Hepatocyte (in vitro differentiated cells): ENCODE data around the gene MAD1L1. TPM values are rescaled to one million over a fixed set of nuclear protein-coding genes. Genes with fewer than 3 reads are reported as not detected.
"Not testable (repeated sequence)": the region's sequence is repeated elsewhere in the genome, so short reads cannot be mapped to it uniquely, and the experiment has no call there.

ENCODE experiments used
- DNase-seq: peaks from one replicate; pipeline ENCODE4 v3.0.0-alpha.2; 2016; ENCODE audit warnings: low spot score
- H2AFZ ChIP-seq: fragments of 200-600 bp; sonication (generic); 2 replicates; pipeline ENCODE4 v1.6.0; 2016; ENCODE audit warnings: antibody characterized with exemption, mild to moderate bottlenecking
- H3K27ac ChIP-seq: fragments of 200-600 bp; sonication (generic); 2 replicates; pipeline ENCODE4 v1.5.1; 2016; ENCODE audit warnings: mild to moderate bottlenecking
- H3K27me3 ChIP-seq: fragments of 200-600 bp; sonication (generic); 2 replicates; pipeline ENCODE4 v1.6.1; 2016
- H3K36me3 ChIP-seq: fragments of 200-600 bp; sonication (generic); replicated peaks from 2 replicates; pipeline ENCODE4 v1.5.1; 2016; ENCODE audit warnings: low read depth; ENCODE audit not compliant: insufficient read depth
- H3K4me1 ChIP-seq: fragments of 200-600 bp; sonication (generic); 2 replicates; pipeline ENCODE4 v1.5.1; 2016; ENCODE audit warnings: mild to moderate bottlenecking, moderate library complexity; ENCODE audit not compliant: insufficient read depth
- H3K4me2 ChIP-seq: fragments of 200-600 bp; sonication (generic); 2 replicates; pipeline ENCODE4 v1.6.0; 2016
- H3K4me3 ChIP-seq: fragments of 200-600 bp; sonication (generic); 2 replicates; pipeline ENCODE4 v1.5.1; 2016; ENCODE audit warnings: mild to moderate bottlenecking
- H3K79me2 ChIP-seq: fragments of 200-600 bp; sonication (generic); 2 replicates; pipeline ENCODE4 v1.6.0; 2017; ENCODE audit warnings: mild to moderate bottlenecking
- H3K9me2 ChIP-seq: fragments of 200-600 bp; sonication (generic); replicated peaks from 2 replicates; pipeline ENCODE4 v1.6.0; 2017; ENCODE audit warnings: mild to moderate bottlenecking; ENCODE audit not compliant: insufficient read depth
- H3K9me3 ChIP-seq: fragments of 200-600 bp; sonication (generic); 2 replicates; pipeline ENCODE4 v1.5.1; 2016; ENCODE audit warnings: low read depth, mild to moderate bottlenecking
- H4K20me1 ChIP-seq: fragments of 200-600 bp; sonication (generic); 2 replicates; pipeline ENCODE4 v1.6.0; 2016; ENCODE audit warnings: mild to moderate bottlenecking; ENCODE audit not compliant: insufficient read depth, poor library complexity, severe bottlenecking
- EZH2 ChIP-seq: fragments of 200-600 bp; sonication (generic); IDR thresholded peaks from 2 replicates; pipeline ENCODE4 v1.6.1; 2016; ENCODE audit warnings: antibody characterized with exemption, mild to moderate bottlenecking, borderline replicate concordance
- EZH2phosphoT487 ChIP-seq: fragments of 200-600 bp; sonication (generic); IDR thresholded peaks from one replicate; pipeline ENCODE4 v1.6.1; 2018; ENCODE audit warnings: antibody characterized with exemption, mild to moderate bottlenecking, low read depth, moderate library complexity; ENCODE audit not compliant: unreplicated experiment, severe bottlenecking
- WGBS: methylation state at CpG from one replicate; pipeline ENCODE4 v1.1.6; 2016; ENCODE audit warnings: low lambda C conversion rate; ENCODE audit errors: missing lambda C conversion rate; 5-methylcytosine and 5-hydroxymethylcytosine counted together
- polyA plus RNA-seq: library from polyadenylated mRNA; unstranded; fragments of >200 nt; fragmentation: Nextera tagmentation; extraction: Ambion mirVana; gene quantifications from 2 replicates; pipeline ENCODE4 v1.2.1, GENCODE V29; 2016
- total RNA-seq: library from RNA; depleted of rRNA; stranded (reverse); fragments of >200 nt; gene quantifications from 2 replicates; pipeline ENCODE4 v1.2.3, GENCODE V29; 2014
- TF ChIP-seq, protein P1 (sequence below): fragments of 200-600 bp; sonication (generic); IDR thresholded peaks from 2 replicates; pipeline ENCODE4 v1.5.1; 2016; ENCODE audit warnings: antibody characterized with exemption, mild to moderate bottlenecking; ENCODE audit not compliant: poor library complexity

The MAD1L1 gene
- total and polyA plus RNA-seq, 2 experiments from 2014 or later = 30.7 to 31.0 TPM

DNA sequence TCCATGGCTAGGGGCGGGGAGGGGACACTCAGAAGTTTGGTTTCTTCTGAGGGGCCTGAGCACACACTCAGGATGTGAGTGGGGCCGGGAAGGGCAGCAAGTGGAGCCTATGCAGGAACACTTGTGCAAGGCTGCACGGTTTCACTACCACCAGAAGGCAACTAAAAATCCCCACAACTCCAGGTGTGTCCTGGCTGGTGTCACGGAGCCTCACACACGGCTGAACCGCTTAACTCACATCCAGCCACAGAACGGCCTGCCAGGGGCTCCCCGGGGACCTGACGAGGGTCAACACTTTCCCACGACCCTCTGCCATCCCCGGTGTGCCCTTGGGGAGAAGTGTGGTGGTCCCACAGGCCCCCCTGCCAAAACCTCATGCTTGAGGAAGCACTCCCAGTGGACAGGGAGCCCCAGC is 388.8 kb downstream of the MAD1L1 start:
- Histone ChIP-seq H2AFZ (no peak overlapping the region), H3K4me1 (peaks cover 16% of the 10 kb centered on the region), H3K79me2 (no peaks in the 10 kb centered on the region), H3K36me3 (no peaks in the 10 kb centered on the region), H3K27ac (peak overlapping the region; percentile 59), H3K4me2 (no peak overlapping the region), H3K27me3 (no peaks in the 10 kb centered on the region), H3K4me3 (no peak overlapping the region), H3K9me2 (no peaks in the 10 kb centered on the region), H4K20me1 (no peaks in the 10 kb centered on the region), H3K9me3 (no peaks in the 10 kb centered on the region)
- DNase-seq = no peak
- no peak for TF ChIP-seq EZH2phosphoT487
- TF ChIP-seq, protein P1, sequence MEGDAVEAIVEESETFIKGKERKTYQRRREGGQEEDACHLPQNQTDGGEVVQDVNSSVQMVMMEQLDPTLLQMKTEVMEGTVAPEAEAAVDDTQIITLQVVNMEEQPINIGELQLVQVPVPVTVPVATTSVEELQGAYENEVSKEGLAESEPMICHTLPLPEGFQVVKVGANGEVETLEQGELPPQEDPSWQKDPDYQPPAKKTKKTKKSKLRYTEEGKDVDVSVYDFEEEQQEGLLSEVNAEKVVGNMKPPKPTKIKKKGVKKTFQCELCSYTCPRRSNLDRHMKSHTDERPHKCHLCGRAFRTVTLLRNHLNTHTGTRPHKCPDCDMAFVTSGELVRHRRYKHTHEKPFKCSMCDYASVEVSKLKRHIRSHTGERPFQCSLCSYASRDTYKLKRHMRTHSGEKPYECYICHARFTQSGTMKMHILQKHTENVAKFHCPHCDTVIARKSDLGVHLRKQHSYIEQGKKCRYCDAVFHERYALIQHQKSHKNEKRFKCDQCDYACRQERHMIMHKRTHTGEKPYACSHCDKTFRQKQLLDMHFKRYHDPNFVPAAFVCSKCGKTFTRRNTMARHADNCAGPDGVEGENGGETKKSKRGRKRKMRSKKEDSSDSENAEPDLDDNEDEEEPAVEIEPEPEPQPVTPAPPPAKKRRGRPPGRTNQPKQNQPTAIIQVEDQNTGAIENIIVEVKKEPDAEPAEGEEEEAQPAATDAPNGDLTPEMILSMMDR = no peak
- no peak for TF ChIP-seq EZH2
- 94% methylated on average over 11 of the region's 11 CpGs for WGBS

DNA sequence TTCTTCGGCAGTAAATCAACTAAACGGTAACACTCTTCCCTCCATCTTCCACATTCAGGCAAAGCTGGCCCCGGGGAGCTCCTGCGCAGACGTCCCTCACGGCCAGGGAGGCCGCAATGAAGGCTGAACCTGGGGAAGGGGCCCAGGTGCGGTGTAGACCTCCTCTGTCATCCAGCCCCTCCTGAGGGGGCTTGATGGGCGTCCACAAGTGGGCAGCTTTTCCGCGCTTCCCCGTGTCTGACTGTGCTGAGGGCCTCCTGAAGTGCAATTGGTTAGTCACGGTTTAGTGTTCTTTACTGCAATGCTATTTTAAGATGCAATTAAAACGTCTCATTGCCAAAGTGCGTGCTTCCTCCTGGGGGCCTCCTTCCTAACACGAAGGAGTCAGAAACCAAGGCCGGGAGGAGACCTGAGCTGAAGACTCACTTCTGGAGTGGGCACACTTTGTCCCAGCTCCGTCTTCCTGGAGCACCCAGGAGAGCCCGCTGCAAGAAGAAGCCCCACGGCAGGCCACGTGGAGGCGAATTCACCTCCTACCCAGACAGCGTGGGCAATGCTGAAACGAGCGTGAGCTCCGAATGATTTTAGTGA is 389.4 kb downstream of the MAD1L1 start:
- Histone ChIP-seq H3K4me2 (peak overlapping the region; percentile 57), H2AFZ (no peak overlapping the region), H3K4me3 (no peak overlapping the region), H3K36me3 (no peaks in the 10 kb centered on the region), H3K27ac (peak overlapping the region; percentile 74), H3K4me1 (peaks cover 16% of the 10 kb centered on the region), H3K9me3 (no peaks in the 10 kb centered on the region), H3K9me2 (no peaks in the 10 kb centered on the region), H4K20me1 (no peaks in the 10 kb centered on the region), H3K27me3 (no peaks in the 10 kb centered on the region), H3K79me2 (no peaks in the 10 kb centered on the region)
- DNase-seq = no peak
- 86% methylated on average over 26 of the region's 26 CpGs for WGBS
- TF ChIP-seq EZH2phosphoT487 (no peak), EZH2 (no peak)
- TF ChIP-seq, protein P1 = no peak

DNA sequence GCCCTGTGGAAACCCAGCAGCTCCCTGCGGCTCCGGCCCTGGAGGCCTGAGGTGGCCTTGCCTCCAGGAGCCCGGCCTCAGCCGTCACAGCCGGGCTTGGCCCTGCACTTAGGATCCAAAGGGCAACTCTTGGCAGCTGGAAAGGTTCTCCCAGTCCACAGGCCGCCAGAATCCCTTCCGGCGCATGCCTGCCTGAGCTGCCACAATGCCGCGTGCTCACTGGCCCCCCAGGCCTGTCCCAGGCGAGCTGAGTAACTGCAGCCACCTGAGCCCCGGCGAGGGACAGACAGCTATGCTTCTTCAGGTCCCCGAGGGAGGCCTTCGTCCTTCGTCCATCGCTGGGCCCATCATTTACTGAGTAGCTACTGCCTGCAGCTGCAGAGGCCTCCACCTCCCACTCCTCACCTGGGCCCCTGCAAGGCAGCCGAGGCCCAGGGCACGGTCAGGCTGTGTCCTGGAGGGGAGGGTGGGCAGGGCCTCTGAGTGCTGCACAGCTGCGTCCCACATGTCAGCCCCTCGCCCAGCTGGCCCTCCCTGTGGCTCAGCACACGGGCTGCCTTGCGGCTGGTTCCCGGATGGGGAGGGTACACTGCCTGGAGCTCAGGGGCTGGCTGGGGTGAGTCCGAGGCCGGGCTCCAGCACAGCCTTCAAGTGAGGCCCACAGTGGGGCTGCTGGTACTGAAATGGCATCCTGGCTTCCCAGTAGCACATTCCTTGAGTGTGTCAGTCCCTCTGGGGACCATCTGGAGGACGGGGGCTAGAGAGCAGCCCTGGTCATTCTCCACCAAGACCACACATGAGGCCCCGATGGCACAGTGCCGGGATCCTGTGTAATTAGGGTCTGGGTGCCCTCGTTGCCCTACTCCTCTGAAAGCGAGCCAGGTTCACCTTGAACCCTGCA is 390.2 kb downstream of the MAD1L1 start:
- H3K4me3 ChIP-seq = no peak overlapping the region
- no peaks in the 10 kb centered on the region for H3K9me3 ChIP-seq
- no peaks in the 10 kb centered on the region for H3K9me2 ChIP-seq
- peaks cover 16% of the 10 kb centered on the region for H3K4me1 ChIP-seq
- H3K36me3 ChIP-seq = no peaks in the 10 kb centered on the region
- TF ChIP-seq EZH2phosphoT487 = no peak
- TF ChIP-seq EZH2 = no peak
- TF ChIP-seq, protein P1 = peak; percentile 10
- no peak overlapping the region for H2AFZ ChIP-seq
- WGBS = 78% methylated on average over 29 of the region's 31 CpGs
- peak; percentile 40 for DNase-seq
- peak overlapping the region; percentile 74 for H3K27ac ChIP-seq
- peak overlapping the region; percentile 57 for H3K4me2 ChIP-seq
- no peaks in the 10 kb centered on the region for H3K79me2 ChIP-seq
- H4K20me1 ChIP-seq = no peaks in the 10 kb centered on the region
- no peaks in the 10 kb centered on the region for H3K27me3 ChIP-seq

DNA sequence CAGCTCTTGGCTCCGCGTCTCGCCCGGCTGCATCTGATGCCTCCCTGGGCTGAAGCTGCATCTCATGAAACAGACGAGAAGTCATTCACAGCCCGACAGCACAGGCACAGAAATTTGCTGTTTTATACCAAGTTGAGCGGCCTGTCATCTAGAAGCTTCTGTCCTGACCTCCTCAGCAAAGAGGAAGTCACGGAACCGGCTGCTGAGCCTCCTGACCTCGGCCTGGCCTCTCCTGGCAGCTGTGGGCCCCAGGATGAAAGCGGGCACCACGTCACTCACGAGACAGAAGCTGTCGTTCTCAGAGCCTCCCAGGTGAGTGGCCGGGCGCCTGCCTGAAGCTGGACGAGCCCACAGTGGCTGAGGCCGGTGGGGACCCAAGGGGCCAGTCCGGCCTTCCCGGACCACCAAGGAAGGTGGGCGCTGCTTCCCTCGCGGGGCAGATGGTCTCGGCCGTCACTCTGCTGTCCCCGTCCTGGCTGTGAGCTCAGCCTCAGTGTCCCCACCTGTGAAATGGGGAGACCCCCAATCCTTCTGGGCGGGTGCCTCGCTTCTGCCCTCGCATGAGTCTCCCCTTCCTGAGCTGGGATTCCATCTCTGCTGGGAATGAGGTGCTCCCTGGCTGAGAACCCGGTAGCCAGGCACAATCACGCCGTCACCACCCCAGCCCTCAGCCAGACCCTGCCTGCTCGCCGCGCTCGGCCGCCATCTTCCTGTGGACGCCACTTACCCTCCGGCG is 391.3 kb downstream of the MAD1L1 start:
- not testable (repeated sequence) for H4K20me1 ChIP-seq, H3K36me3 ChIP-seq

DNA sequence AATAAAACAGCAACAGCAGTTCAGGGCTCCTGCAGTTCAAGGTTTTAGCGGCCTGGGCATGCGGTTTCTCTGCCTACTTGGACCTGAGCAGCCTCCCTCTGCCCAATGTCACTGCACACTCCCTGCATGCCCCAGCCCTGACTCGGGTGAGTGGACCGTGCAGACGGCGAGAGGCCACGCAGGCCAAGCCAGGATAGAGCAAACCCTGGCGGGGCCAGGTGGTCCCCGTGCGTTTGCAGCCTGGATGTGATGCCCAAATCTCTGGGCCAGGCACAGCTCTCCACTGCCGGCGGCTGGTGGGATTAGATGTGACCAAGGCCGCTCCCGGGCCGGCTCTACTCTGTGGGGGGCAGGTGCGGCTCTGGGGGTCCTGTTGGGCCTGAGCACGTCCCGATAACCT is 392.0 kb downstream of the MAD1L1 start:
- not testable (repeated sequence) for H3K9me3 ChIP-seq, H3K27ac ChIP-seq, H3K36me3 ChIP-seq, DNase-seq, H2AFZ ChIP-seq, H3K4me2 ChIP-seq, H3K9me2 ChIP-seq, H3K27me3 ChIP-seq, H3K4me3 ChIP-seq, H3K79me2 ChIP-seq, H4K20me1 ChIP-seq
- H3K4me1 ChIP-seq = peaks cover 16% of the 10 kb centered on the region
- 93% methylated on average over 18 of the region's 18 CpGs for WGBS

More for the DNA sequence above, 391.3 kb downstream of the MAD1L1 start:
- WGBS = 96% methylated on average over 37 of the region's 40 CpGs
- not testable (repeated sequence) for H3K27ac ChIP-seq, H2AFZ ChIP-seq, H3K79me2 ChIP-seq, H3K4me3 ChIP-seq, DNase-seq, H3K9me3 ChIP-seq, H3K9me2 ChIP-seq, H3K4me2 ChIP-seq, H3K27me3 ChIP-seq
- H3K4me1 ChIP-seq = peaks cover 16% of the 10 kb centered on the region
